GM13977 (cell line): ENCODE measurements around the gene TRIM34.
"Not testable (repeated sequence)": the region's sequence is repeated elsewhere in the genome, so short reads cannot be mapped to it uniquely, and the experiment has no call there.

Experiments
- DNase-seq: peaks from one replicate; pipeline ENCODE4 v3.0.0; 2012; ENCODE audit warnings: low spot score
- in situ Hi-C: fragments of 300-500 bp; cut with MboI; formaldehyde crosslinking; loops from one replicate; pipeline ENCODE4 v1.12.0; 2022; ENCODE audit warnings: low sequenced_read_pairs, low pct_unique_long_range_greater_than_20kb, mixed read lengths, inconsistent platforms; ENCODE audit not compliant: unreplicated experiment
- TF ChIP-seq, protein P1 (sequence below): IDR thresholded peaks from 2 replicates; pipeline ENCODE4 v1.5.1; 2012; ENCODE audit warnings: mild to moderate bottlenecking, control low read depth; ENCODE audit not compliant: insufficient read depth; ENCODE audit errors: extremely low read depth, missing control alignments

TRIM34 gene

DNA sequence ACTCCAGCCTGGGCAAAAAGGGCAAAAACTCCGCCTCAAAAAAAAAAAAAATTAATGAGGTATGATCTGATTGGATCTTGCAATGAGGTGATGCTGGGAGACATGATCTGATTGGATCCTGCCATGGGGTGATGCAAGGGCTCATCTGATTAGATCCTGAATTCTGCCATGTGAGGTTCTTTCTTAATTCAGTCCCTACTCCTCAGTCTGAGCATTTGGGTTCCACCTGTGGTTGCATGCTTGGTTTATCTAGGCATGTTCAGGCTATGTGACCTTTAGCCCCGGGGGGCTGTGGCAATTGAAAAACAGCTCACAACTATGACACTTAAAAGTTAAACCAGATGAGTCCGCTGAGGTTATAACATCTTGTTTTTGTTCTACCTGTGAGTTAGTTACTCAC, 33.2 kb upstream of the TRIM34 start:
- no peak for DNase-seq
- in situ Hi-C loops: no loop called here
- TF ChIP-seq, protein P1, sequence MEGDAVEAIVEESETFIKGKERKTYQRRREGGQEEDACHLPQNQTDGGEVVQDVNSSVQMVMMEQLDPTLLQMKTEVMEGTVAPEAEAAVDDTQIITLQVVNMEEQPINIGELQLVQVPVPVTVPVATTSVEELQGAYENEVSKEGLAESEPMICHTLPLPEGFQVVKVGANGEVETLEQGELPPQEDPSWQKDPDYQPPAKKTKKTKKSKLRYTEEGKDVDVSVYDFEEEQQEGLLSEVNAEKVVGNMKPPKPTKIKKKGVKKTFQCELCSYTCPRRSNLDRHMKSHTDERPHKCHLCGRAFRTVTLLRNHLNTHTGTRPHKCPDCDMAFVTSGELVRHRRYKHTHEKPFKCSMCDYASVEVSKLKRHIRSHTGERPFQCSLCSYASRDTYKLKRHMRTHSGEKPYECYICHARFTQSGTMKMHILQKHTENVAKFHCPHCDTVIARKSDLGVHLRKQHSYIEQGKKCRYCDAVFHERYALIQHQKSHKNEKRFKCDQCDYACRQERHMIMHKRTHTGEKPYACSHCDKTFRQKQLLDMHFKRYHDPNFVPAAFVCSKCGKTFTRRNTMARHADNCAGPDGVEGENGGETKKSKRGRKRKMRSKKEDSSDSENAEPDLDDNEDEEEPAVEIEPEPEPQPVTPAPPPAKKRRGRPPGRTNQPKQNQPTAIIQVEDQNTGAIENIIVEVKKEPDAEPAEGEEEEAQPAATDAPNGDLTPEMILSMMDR: no peak

DNA sequence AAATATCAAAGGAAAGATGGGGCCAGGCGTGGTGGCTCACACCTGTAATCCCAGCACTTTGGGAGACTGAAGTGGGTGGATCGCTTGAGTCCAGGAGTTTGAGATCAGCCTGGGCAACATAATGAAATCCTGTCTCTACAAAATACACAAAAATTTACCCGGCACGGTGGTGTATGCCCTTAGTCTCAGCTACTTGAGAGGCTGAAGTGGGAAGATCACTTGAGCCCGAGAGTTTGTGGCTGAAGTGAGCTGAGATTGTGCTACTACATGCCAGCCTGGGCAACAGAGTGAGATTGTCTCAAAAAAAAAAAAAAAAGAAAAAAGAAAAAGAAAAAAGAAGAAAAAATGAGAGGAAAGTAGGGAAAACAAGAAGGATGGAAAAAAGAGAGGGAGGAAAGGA, 32.2 kb upstream of the TRIM34 start:
- DNase-seq: no peak
- TF ChIP-seq, protein P1: no peak
- in situ Hi-C loops: no loop called here

GRCh38 chr11:5593146-5593545, 31.7 kb upstream of the TRIM34 start:
- DNase-seq: no peak
- in situ Hi-C loops: no loop called here
- TF ChIP-seq, protein P1: no peak

GRCh38 chr11:5596607-5597201, 28.1 kb upstream of the TRIM34 start, which contains the start of gene TRIM6:
TSS of gene TRIM6 (plus strand) at chr11:5596637. CDS start at chr11:5596898, 261 bp downstream.
- TF ChIP-seq, protein P1: no peak
- in situ Hi-C loops: no loop called here
- DNase-seq: peak; percentile 24

DNA sequence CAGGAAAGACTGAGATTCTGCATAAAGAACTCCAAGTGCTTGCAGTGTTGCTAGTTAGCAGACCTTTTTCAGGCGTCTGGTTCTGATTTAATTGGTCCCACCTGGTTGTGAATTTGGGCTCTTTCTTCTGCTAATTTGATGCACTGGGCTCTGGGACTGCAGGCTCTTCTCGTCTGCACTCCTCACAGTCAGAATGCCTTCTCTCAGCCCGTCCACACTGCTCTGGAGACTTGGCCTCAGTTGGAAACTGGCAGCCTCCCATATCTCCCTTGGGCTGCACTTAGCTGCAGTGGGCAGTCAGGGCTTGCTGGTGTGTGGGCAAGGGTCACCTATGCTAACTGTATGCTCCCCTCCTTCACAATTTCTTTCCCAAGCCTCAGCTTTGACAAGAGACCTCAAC, 26.8 kb upstream of the TRIM34 start:
- TF ChIP-seq, protein P1: no peak
- in situ Hi-C loops: no loop called here
- DNase-seq: no peak

GRCh38 chr11:5600374-5600851, 24.4 kb upstream of the TRIM34 start:
- in situ Hi-C loops: no loop called here
- peak; percentile 79 for DNase-seq
- TF ChIP-seq, protein P1: peak; percentile 89

- DNase-seq, in situ Hi-C loops: not testable (repeated sequence)
Observed at GRCh38 chr11:5602791-5603190, 22.0 kb upstream of the TRIM34 start.
